RPMI7951 (cell line): ENCODE data around the gene EIF1AD. TPM values are rescaled to one million over a fixed set of nuclear protein-coding genes. Genes with fewer than 3 reads are reported as not detected.
"Not testable (repeated sequence)": the region's sequence is repeated elsewhere in the genome, so short reads cannot be mapped to it uniquely, and the experiment has no call there.

Experiments
- DNase-seq: peaks from one replicate; pipeline ENCODE4 v3.0.0-alpha.2; 2012; ENCODE audit warnings: low read depth
- total RNA-seq: library from RNA; depleted of rRNA; stranded (reverse); fragments of >200 nt; shearing (Covaris generic); gene quantifications from 2 replicates; pipeline ENCODE4 v1.2.3, GENCODE V29; 2014; rRNA removed

EIF1AD gene
- 38.4 and 42.7 TPM in 2 replicates for total RNA-seq

GRCh38 chr11:66001942-66002647 is at the start of gene EIF1AD, which contains the start of gene BANF1:
EIF1AD (minus strand) TSS chr11:66002157; CDS start chr11:66000389, 1,768 bp downstream.
BANF1 (plus strand) TSS chr11:66002503; CDS start chr11:66003251, 748 bp downstream.
- DNase-seq: peak; percentile 97

GRCh38 chr11:66051371-66051765 is 49.4 kb upstream of the EIF1AD start:
- DNase-seq: no peak

- DNase-seq: no peak
These were observed 48.7 kb upstream of the EIF1AD start for GRCh38 chr11:66050581-66051231.

- DNase-seq: no peak
These were observed 46.8 kb upstream of the EIF1AD start, which contains the start of gene GAL3ST3 for GRCh38 chr11:66048547-66049323. GAL3ST3 (minus strand) TSS chr11:66049161; CDS start chr11:66045415, 3,746 bp downstream.

GRCh38 chr11:66047541-66048365 is 45.8 kb upstream of the EIF1AD start:
- DNase-seq: no peak

- DNase-seq: no peak
These were observed 44.9 kb upstream of the EIF1AD start for GRCh38 chr11:66046901-66047300.

GRCh38 chr11:66045177-66045639 is 43.3 kb upstream of the EIF1AD start:
- peak; percentile 68 for DNase-seq

- DNase-seq: no peak
These were observed 42.8 kb upstream of the EIF1AD start for GRCh38 chr11:66044757-66045156.

GRCh38 chr11:66042996-66043906 is 41.3 kb upstream of the EIF1AD start:
- no peak for DNase-seq

- DNase-seq: no peak
These were observed 40.5 kb upstream of the EIF1AD start for GRCh38 chr11:66042227-66042995.

GRCh38 chr11:66039765-66040164 is 37.8 kb upstream of the EIF1AD start:
- DNase-seq: no peak

GRCh38 chr11:66037327-66037726 is 35.4 kb upstream of the EIF1AD start:
- no peak for DNase-seq

- no peak for DNase-seq
These were observed 34.4 kb upstream of the EIF1AD start for GRCh38 chr11:66036334-66036710.

- no peak for DNase-seq
These were observed 33.8 kb upstream of the EIF1AD start for GRCh38 chr11:66035653-66036333.

- no peak for DNase-seq
These were observed 31.2 kb upstream of the EIF1AD start for GRCh38 chr11:66032957-66033735.

- DNase-seq: no peak
These were observed 24.1 kb upstream of the EIF1AD start, which contains the start of gene CATSPER1 for GRCh38 chr11:66026017-66026529. CATSPER1 (minus strand) TSS chr11:66026479; CDS start chr11:66026379, 100 bp downstream.

GRCh38 chr11:66023186-66023440 is 21.2 kb upstream of the EIF1AD start:
- DNase-seq: not testable (repeated sequence)
